Endothelial cell of umbilical vein (primary cell): Measurements from ENCODE around the gene LSM2. TPM values are rescaled to one million over a fixed set of nuclear protein-coding genes. Genes with fewer than 3 reads are reported as not detected.
"Not testable (repeated sequence)": the region's sequence is repeated elsewhere in the genome, so short reads cannot be mapped to it uniquely, and the experiment has no call there.

Source experiments
- BruUV-seq: library from RNA; stranded (reverse); fragments of 400-500 nt; replicated peaks from 2 replicates; lab custom pipeline; 2021; lab: Mats Ljungman, UMichigan
- CTCF ChIA-PET: fragments of 300-600, 350-600 bp; sonication (Branson Sonifier 250); formaldehyde crosslinking; loops from one replicate; lab custom pipeline; 2021; ENCODE audit warnings: antibody characterized with exemption, inconsistent platforms; lab: Charles Lee
- POLR2A ChIA-PET: fragments of 300-600, 350-600 bp; sonication (Branson Sonifier 250); formaldehyde crosslinking; loops from one replicate; lab custom pipeline; 2021; ENCODE audit warnings: antibody characterized with exemption, inconsistent platforms; lab: Charles Lee
- DNase-seq: peaks from one replicate; pipeline ENCODE4 v3.0.0-alpha.2; 2011; ENCODE audit warnings: low read depth, low spot score
- FAIRE-seq: peaks from 2 replicates; lab custom pipeline; 2011; peaks lifted over from hg19 to GRCh38; lab: Jason Lieb, UNC
- H2AFZ ChIP-seq: 2 replicates; pipeline ENCODE4 v1.6.0; 2012; ENCODE audit warnings: low read depth, low read length, control low read depth, inconsistent platforms
- H3K27ac ChIP-seq: 2 replicates; pipeline ENCODE4 v1.5.1; 2011; ENCODE audit warnings: low read depth, mild to moderate bottlenecking, control low read depth, low read length, moderate library complexity; ENCODE audit not compliant: insufficient read depth
- H3K27me3 ChIP-seq, 2 experiments: 2 replicates each; pipeline versions ENCODE4 v1.6.0 to v1.6.1; 2011; ENCODE audit warnings: low read length in 2 of 2, mixed read lengths in 1 of 2; ENCODE audit not compliant: control insufficient read depth in 2 of 2, insufficient read depth in 2 of 2
- H3K36me3 ChIP-seq, 2 experiments: 2 replicates in 1 of 2; 3 replicates in 1 of 2; pipeline ENCODE4 v1.5.1; 2011; ENCODE audit warnings: low read length in 2 of 2, mild to moderate bottlenecking in 1 of 2, moderate library complexity in 1 of 2; ENCODE audit not compliant: control insufficient read depth in 2 of 2, insufficient read depth in 2 of 2; ENCODE audit errors: extremely low read depth in 1 of 2
- H3K4me1 ChIP-seq: 3 replicates; pipeline ENCODE4 v1.5.1; 2011; ENCODE audit warnings: mild to moderate bottlenecking, low read length; ENCODE audit not compliant: control insufficient read depth, insufficient read depth; ENCODE audit errors: extremely low read depth
- H3K4me2 ChIP-seq: 2 replicates; pipeline ENCODE4 v1.6.1; 2011; ENCODE audit warnings: low read length, control low read depth, mixed read lengths; ENCODE audit not compliant: insufficient read depth
- H3K4me3 ChIP-seq, 3 experiments: fragments of 200-600 bp in 1 of 3; sonication (generic), shearing (Covaris generic) in 1 of 3; replicated peaks in 1 of 3; 2 replicates each; pipeline ENCODE4 v1.5.1; 2011 to 2016; ENCODE audit warnings: control low read depth in 3 of 3, low read length in 3 of 3, mild to moderate bottlenecking in 2 of 3, inconsistent platforms in 1 of 3, low read depth in 1 of 3, moderate library complexity in 1 of 3; ENCODE audit not compliant: insufficient read depth in 1 of 3
- H3K79me2 ChIP-seq: 2 replicates; pipeline ENCODE4 v1.6.0; 2012; ENCODE audit warnings: low read length, inconsistent platforms; ENCODE audit not compliant: control insufficient read depth, insufficient read depth
- H3K9ac ChIP-seq: replicated peaks from 2 replicates; pipeline ENCODE3; 2011; ENCODE audit warnings: low read length, control low read depth; ENCODE audit not compliant: insufficient read depth; ENCODE audit errors: extremely low read depth
- H3K9me1 ChIP-seq: replicated peaks from 3 replicates; pipeline ENCODE4 v1.6.0; 2011; ENCODE audit warnings: mild to moderate bottlenecking, low read length; ENCODE audit not compliant: control insufficient read depth, insufficient read depth; ENCODE audit errors: extremely low read depth
- H3K9me3 ChIP-seq: replicated peaks from 2 replicates; pipeline ENCODE4 v1.5.1; 2012; ENCODE audit warnings: low read length, inconsistent platforms; ENCODE audit not compliant: control insufficient read depth, insufficient read depth
- H4K20me1 ChIP-seq: replicated peaks from 2 replicates; pipeline ENCODE3; 2011; ENCODE audit warnings: mild to moderate bottlenecking, low read length; ENCODE audit not compliant: control insufficient read depth, insufficient read depth; ENCODE audit errors: extremely low read depth
- EZH2 ChIP-seq: IDR thresholded peaks from 2 replicates; pipeline ENCODE4 v1.6.1; 2012; ENCODE audit warnings: borderline replicate concordance, low read depth, mild to moderate bottlenecking, moderate library complexity, low read length, inconsistent platforms; ENCODE audit not compliant: severe bottlenecking
- FOS ChIP-seq: IDR thresholded peaks from 2 replicates; pipeline ENCODE4 v1.6.1; 2011; ENCODE audit warnings: mild to moderate bottlenecking, low read length, moderate library complexity, borderline replicate concordance; ENCODE audit not compliant: insufficient read depth
- GATA2 ChIP-seq: IDR thresholded peaks from 2 replicates; pipeline ENCODE4 v1.7.0; 2011; ENCODE audit warnings: low read depth, mild to moderate bottlenecking, moderate library complexity, mixed read lengths, low read length; ENCODE audit not compliant: insufficient read length, insufficient read depth
- JUN ChIP-seq: IDR thresholded peaks from 2 replicates; pipeline ENCODE4 v1.6.1; 2011; ENCODE audit warnings: borderline replicate concordance, low read depth; ENCODE audit not compliant: insufficient read length, insufficient read depth
- MYC ChIP-seq: IDR thresholded peaks from one replicate; pipeline ENCODE4 v1.6.1; 2011; ENCODE audit warnings: mild to moderate bottlenecking, low read depth, low read length
- POLR2A ChIP-seq: IDR thresholded peaks from 2 replicates; pipeline ENCODE4 v1.6.1; 2012; ENCODE audit warnings: low read depth, mild to moderate bottlenecking, control low read depth, low read length
- POLR2AphosphoS5 ChIP-seq: IDR thresholded peaks from 2 replicates; pipeline ENCODE4 v1.6.1; 2012; ENCODE audit warnings: low read depth, mild to moderate bottlenecking, control low read depth, low read length, moderate library complexity; ENCODE audit not compliant: insufficient read depth
- dilution Hi-C: fragments of 300-500 bp; cut with MboI; formaldehyde crosslinking; loops from one replicate; pipeline ENCODE4 v1.15.0; 2019; ENCODE audit warnings: low sequenced_read_pairs; ENCODE audit not compliant: extremely low pct_ligation_motif_present
- intact Hi-C: fragments of 100-400 bp; cut with micrococcal nuclease; formaldehyde crosslinking; loops from one replicate; pipeline ENCODE4 v1.10.0; 2022
- polyA plus RNA-seq, 4 experiments: library from polyadenylated mRNA; depleted of rRNA in 3 of 4; stranded (reverse) in 3 of 4; unstranded in 1 of 4; fragments of >200 nt; gene quantifications; 2 replicates each; pipeline versions ENCODE4 v1.2.1 to v1.2.3, GENCODE V29; 2011 to 2012; ENCODE audit warnings: missing spikeins in 1 of 4
- total RNA-seq: library from RNA; stranded (reverse); gene quantifications from 2 replicates; pipeline ENCODE4 v1.2.3, GENCODE V29; 2021
- TF ChIP-seq, protein P1 (sequence below), 2 donors: IDR thresholded peaks; 1 replicate in 1 of 2; 2 replicates in 1 of 2; pipeline ENCODE4 v1.5.1; 2011; ENCODE audit warnings: low read length in 2 of 2, mild to moderate bottlenecking in 2 of 2, moderate library complexity in 2 of 2, control low read depth in 1 of 2, inconsistent platforms in 1 of 2, low read depth in 1 of 2; ENCODE audit not compliant: insufficient read depth in 1 of 2; ENCODE audit errors: extremely low read depth in 1 of 2
- TF ChIP-seq, protein P2 (sequence below): IDR thresholded peaks from 2 replicates; pipeline ENCODE4 v1.6.1; 2011; ENCODE audit not compliant: insufficient read depth, insufficient read length

Gene LSM2
- total and polyA plus RNA-seq, 2 donors (not counting 3 experiments of a cell fraction or from before 2014, with no cell fraction given), result 78.1 to 86.0 TPM

DNA sequence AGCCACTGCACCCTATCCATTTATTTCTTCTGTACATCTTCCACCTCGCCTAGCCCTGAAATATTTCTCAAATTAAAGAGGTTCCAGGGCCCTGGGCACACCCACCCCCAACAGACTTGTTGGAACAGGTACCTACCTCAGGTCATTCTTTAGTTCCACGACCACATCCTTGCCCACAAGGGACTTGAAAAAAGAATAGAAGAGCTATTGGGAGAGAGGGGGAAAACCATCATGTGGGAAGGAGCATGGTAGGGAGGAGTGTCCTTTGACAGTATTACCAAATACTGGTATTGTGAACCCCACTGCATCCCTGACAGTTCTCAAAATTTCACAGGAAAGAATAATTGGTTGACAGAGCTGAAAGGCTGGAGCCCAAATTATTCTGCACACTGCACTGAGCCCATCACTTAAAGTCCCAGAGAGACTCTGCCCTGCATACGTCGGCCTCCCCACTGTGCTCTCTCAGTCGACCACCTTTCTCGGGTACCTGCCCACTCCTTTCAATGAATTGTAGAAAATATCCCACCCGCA lies 762 bp downstream of the LSM2 start:
- H3K9me3 ChIP-seq, result no peaks in the 10 kb centered on the region
- TF ChIP-seq, protein P1, sequence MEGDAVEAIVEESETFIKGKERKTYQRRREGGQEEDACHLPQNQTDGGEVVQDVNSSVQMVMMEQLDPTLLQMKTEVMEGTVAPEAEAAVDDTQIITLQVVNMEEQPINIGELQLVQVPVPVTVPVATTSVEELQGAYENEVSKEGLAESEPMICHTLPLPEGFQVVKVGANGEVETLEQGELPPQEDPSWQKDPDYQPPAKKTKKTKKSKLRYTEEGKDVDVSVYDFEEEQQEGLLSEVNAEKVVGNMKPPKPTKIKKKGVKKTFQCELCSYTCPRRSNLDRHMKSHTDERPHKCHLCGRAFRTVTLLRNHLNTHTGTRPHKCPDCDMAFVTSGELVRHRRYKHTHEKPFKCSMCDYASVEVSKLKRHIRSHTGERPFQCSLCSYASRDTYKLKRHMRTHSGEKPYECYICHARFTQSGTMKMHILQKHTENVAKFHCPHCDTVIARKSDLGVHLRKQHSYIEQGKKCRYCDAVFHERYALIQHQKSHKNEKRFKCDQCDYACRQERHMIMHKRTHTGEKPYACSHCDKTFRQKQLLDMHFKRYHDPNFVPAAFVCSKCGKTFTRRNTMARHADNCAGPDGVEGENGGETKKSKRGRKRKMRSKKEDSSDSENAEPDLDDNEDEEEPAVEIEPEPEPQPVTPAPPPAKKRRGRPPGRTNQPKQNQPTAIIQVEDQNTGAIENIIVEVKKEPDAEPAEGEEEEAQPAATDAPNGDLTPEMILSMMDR (IDR thresholded peaks at IDR 0.05; ENCODE audit: extremely low read depth in 1 of 2, insufficient read depth in 1 of 2, low read depth in 1 of 2, low read length in 2 of 2), result no peak
- TF ChIP-seq, protein P2, sequence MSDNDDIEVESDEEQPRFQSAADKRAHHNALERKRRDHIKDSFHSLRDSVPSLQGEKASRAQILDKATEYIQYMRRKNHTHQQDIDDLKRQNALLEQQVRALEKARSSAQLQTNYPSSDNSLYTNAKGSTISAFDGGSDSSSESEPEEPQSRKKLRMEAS, result no peak
- TF ChIP-seq POLR2AphosphoS5 (no peak), MYC (no peak), FOS (no peak), EZH2 (no peak), GATA2 (no peak), JUN (no peak), POLR2A (no peak)
- CTCF ChIA-PET, result interaction anchor here (1.0 to 3.1 kb wide), 13 partner anchors 9 to 115 kb away, joined by 3 to 28 read pairs (median 9); partner anchors contain the start of genes DDAH2, HSPA1A, HSPA1B and HSPA1L
- H2AFZ ChIP-seq, result peak overlapping the region; percentile 70
- dilution Hi-C loops (no loop called here), intact Hi-C loops (loop anchor here (1.0 kb wide), 1 partner anchor 10 kb away; no protein-coding TSS in a partner anchor)
- H3K27ac ChIP-seq, result peak overlapping the region; percentile 42
- peak overlapping the region; percentile 87 for H3K9ac ChIP-seq
- H3K4me1 ChIP-seq, result peaks cover 11% of the 10 kb centered on the region
- FAIRE-seq, result peak; percentile 50
- BruUV-seq, result no TSS peak
- H3K9me1 ChIP-seq, result no peaks in the 10 kb centered on the region
- H3K79me2 ChIP-seq, result peaks cover 24% of the 10 kb centered on the region
- DNase-seq, result no peak
- POLR2A ChIA-PET, result interaction anchor here (0.6 to 2.4 kb wide), 8 partner anchors 9 to 36 kb away, joined by 3 to 32 read pairs (median 6); partner anchors contain the start of genes HSPA1A, HSPA1B, HSPA1L and VARS1
- H3K4me3 ChIP-seq, result peak overlapping the region; percentile 77 to 88 (median 87)
- H3K4me2 ChIP-seq, result peak overlapping the region; percentile 96
- no peaks in the 10 kb centered on the region for H4K20me1 ChIP-seq
- H3K36me3 ChIP-seq, result peaks cover 3% of the 10 kb centered on the region in 2 experiments
- no peaks in the 10 kb centered on the region for H3K27me3 ChIP-seq

DNA sequence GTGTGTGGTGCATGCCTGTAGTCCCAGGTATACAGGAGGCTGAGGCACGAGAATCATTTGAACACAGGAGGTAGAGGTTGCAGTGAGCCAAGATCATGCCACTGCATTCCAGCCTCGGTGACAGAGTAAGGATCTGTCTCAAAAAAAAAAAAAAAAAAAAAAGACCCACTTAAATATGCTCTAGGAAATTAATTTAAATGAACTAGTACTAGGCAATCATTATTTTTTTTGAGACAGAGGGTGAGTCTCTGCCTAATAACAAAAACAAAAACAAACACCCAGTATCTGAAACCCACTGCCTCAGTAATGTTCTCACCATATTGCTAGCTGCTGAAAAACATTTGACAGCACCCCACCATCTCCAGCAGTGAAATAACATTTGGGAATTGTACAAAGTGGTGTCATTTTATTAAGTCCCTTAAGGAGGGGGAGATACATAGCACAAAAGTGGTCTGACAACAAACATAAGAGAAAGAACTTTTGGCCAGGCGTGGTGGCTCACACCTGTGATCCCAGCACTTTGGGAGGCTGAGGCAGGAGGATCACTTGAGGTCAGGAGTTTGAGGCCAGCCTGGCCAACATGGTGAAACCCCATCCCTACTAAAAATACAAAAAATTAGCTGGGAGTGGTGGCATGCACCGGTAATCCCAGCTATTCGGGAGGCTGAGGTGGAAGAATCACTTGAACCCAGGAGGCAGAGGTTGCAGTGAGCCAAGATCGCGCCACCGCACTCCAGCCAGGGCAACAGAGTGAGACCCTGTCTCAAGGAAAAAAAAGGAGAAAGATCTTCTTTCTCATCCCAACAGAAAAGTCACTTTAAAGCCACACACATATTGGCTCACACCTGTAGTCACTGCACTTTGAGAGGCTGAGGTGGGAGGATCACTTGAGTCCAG lies 5.5 kb downstream of the LSM2 start:
- dilution Hi-C loops, H3K4me3 ChIP-seq, H3K27ac ChIP-seq, POLR2A ChIA-PET, CTCF ChIA-PET, H2AFZ ChIP-seq, H3K36me3 ChIP-seq, H3K9me3 ChIP-seq, DNase-seq, H3K4me2 ChIP-seq, H4K20me1 ChIP-seq, H3K27me3 ChIP-seq, H3K4me1 ChIP-seq, H3K9me1 ChIP-seq, H3K9ac ChIP-seq, BruUV-seq, FAIRE-seq, intact Hi-C loops: not testable (repeated sequence)
- peaks cover 22% of the 10 kb centered on the region for H3K79me2 ChIP-seq
